Liver (tissue), 3 donors: ENCODE measurements around the gene DAPK2.

Experiments
- CTCF ChIP-seq: fragments of 150-350 bp; IDR thresholded peaks from 2 replicates; pipeline ENCODE4 v1.5.1; 2017; ENCODE audit warnings: improper control_type of control experiment, low read depth, low read length; ENCODE audit not compliant: missing input control
- GABPA ChIP-seq, 2 donors: IDR thresholded peaks in 1 of 2; conservative IDR thresholded peaks in 1 of 2; 2 replicates each; pipeline ENCODE4 v1.6.1; 2016; ENCODE audit warnings: antibody characterized with exemption in 2 of 2, mild to moderate bottlenecking in 1 of 2, moderate library complexity in 1 of 2
- RAD21 ChIP-seq, 2 donors: IDR thresholded peaks; 2 replicates each; pipeline ENCODE4 v1.6.1; 2016; ENCODE audit warnings: antibody characterized with exemption in 2 of 2, mild to moderate bottlenecking in 2 of 2
- REST ChIP-seq: IDR thresholded peaks from 2 replicates; pipeline ENCODE4 v1.6.1; 2016; ENCODE audit warnings: antibody characterized with exemption, mild to moderate bottlenecking
- SP1 ChIP-seq: IDR thresholded peaks from 2 replicates; pipeline ENCODE4 v1.6.1; 2018; ENCODE audit warnings: antibody characterized with exemption, mild to moderate bottlenecking
- donor health status: healthy.
- donor health status: healthy.

GRCh38 chr15:63858448-63858847 is 187.8 kb downstream of the DAPK2 start:
- TF ChIP-seq REST, result no peak
- TF ChIP-seq CTCF, result no peak
- no peak for TF ChIP-seq GABPA (IDR thresholded peaks at IDR 0.05 in 1 of 2, conservative IDR thresholded peaks at IDR 0.05 in 1 of 2)
- TF ChIP-seq SP1, result no peak
- no peak for TF ChIP-seq RAD21 (IDR thresholded peaks at IDR 0.05)
